Measurements from ENCODE around the gene MTHFSD. TPM values are rescaled to one million over a fixed set of nuclear protein-coding genes. Genes with fewer than 3 reads are reported as not detected.

MTHFSD gene
- total and polyA plus RNA-seq, 2 experiments from 2014 or later, result 11.5 to 21.5 TPM

GRCh38 chr16:86505185-86505898 is 49.7 kb downstream of the MTHFSD start:
- no peaks in the 10 kb centered on the region for H3K9me2 ChIP-seq (replicated peaks; ENCODE audit: insufficient read depth)
- peaks cover 12% of the 10 kb centered on the region for H3K4me1 ChIP-seq (ENCODE audit: insufficient read depth)
- TF ChIP-seq EZH2phosphoT487 (IDR thresholded peaks at IDR 0.05; ENCODE audit: low read depth, severe bottlenecking, unreplicated experiment) (peak; percentile 60), CTCF (IDR thresholded peaks at IDR 0.05; ENCODE audit: poor library complexity) (no peak), EZH2 (IDR thresholded peaks at IDR 0.05; ENCODE audit: borderline replicate concordance) (peak; percentile 63)
- peak overlapping the region; percentile 99 for H3K27ac ChIP-seq
- H3K79me2 ChIP-seq, result peaks cover 80% of the 10 kb centered on the region
- H3K36me3 ChIP-seq (replicated peaks; ENCODE audit: insufficient read depth, low read depth), result no peaks in the 10 kb centered on the region
- H3K9me3 ChIP-seq (ENCODE audit: low read depth), result no peaks in the 10 kb centered on the region
- peak overlapping the region; percentile 89 for H3K4me2 ChIP-seq
- peak overlapping the region; percentile 29 for H3K4me3 ChIP-seq
- no peak for DNase-seq (ENCODE audit: low spot score)
- WGBS (ENCODE audit: low lambda C conversion rate, missing lambda C conversion rate), result 6% methylated on average over 21 of the region's 67 CpGs
- no peaks in the 10 kb centered on the region for H4K20me1 ChIP-seq (ENCODE audit: insufficient read depth, poor library complexity, severe bottlenecking)
- H2AFZ ChIP-seq, result no peak overlapping the region
- peaks cover 89% of the 10 kb centered on the region for H3K27me3 ChIP-seq

- peak overlapping the region; percentile 99 for H3K27ac ChIP-seq
- H4K20me1 ChIP-seq (ENCODE audit: insufficient read depth, poor library complexity, severe bottlenecking), result no peaks in the 10 kb centered on the region
- H3K79me2 ChIP-seq, result peaks cover 88% of the 10 kb centered on the region
- H3K9me3 ChIP-seq (ENCODE audit: low read depth), result no peaks in the 10 kb centered on the region
- 30% methylated on average over 27 of the region's 27 CpGs for WGBS (ENCODE audit: low lambda C conversion rate, missing lambda C conversion rate)
- TF ChIP-seq EZH2 (IDR thresholded peaks at IDR 0.05; ENCODE audit: borderline replicate concordance), result peak; percentile 9
- TF ChIP-seq EZH2phosphoT487 (IDR thresholded peaks at IDR 0.05; ENCODE audit: low read depth, severe bottlenecking, unreplicated experiment), result no peak
- TF ChIP-seq CTCF (IDR thresholded peaks at IDR 0.05; ENCODE audit: poor library complexity), result no peak
- H3K4me3 ChIP-seq, result peak overlapping the region; percentile 6
- DNase-seq (ENCODE audit: low spot score), result no peak
- H2AFZ ChIP-seq, result no peak overlapping the region
- no peaks in the 10 kb centered on the region for H3K36me3 ChIP-seq (replicated peaks; ENCODE audit: insufficient read depth, low read depth)
- no peaks in the 10 kb centered on the region for H3K9me2 ChIP-seq (replicated peaks; ENCODE audit: insufficient read depth)
- peaks cover 97% of the 10 kb centered on the region for H3K27me3 ChIP-seq
- H3K4me2 ChIP-seq, result peak overlapping the region; percentile 89
- H3K4me1 ChIP-seq (ENCODE audit: insufficient read depth), result peaks cover 17% of the 10 kb centered on the region
Measured at GRCh38 chr16:86504315-86505184, 50.5 kb downstream of the MTHFSD start.

GRCh38 chr16:86503830-86504229 is 51.2 kb downstream of the MTHFSD start:
- H3K27me3 ChIP-seq, result peaks cover 97% of the 10 kb centered on the region
- no peak overlapping the region for H3K4me3 ChIP-seq
- no peak for TF ChIP-seq EZH2phosphoT487 (IDR thresholded peaks at IDR 0.05; ENCODE audit: low read depth, severe bottlenecking, unreplicated experiment)
- no peak overlapping the region for H2AFZ ChIP-seq
- H3K9me3 ChIP-seq (ENCODE audit: low read depth), result no peaks in the 10 kb centered on the region
- DNase-seq (ENCODE audit: low spot score), result no peak
- H3K4me2 ChIP-seq, result peak overlapping the region; percentile 89
- peak overlapping the region; percentile 99 for H3K27ac ChIP-seq
- peaks cover 95% of the 10 kb centered on the region for H3K79me2 ChIP-seq
- no peaks in the 10 kb centered on the region for H4K20me1 ChIP-seq (ENCODE audit: insufficient read depth, poor library complexity, severe bottlenecking)
- no peaks in the 10 kb centered on the region for H3K9me2 ChIP-seq (replicated peaks; ENCODE audit: insufficient read depth)
- H3K4me1 ChIP-seq (ENCODE audit: insufficient read depth), result peaks cover 22% of the 10 kb centered on the region
- no peaks in the 10 kb centered on the region for H3K36me3 ChIP-seq (replicated peaks; ENCODE audit: insufficient read depth, low read depth)
- 36% methylated on average over 6 of the region's 6 CpGs for WGBS (ENCODE audit: low lambda C conversion rate, missing lambda C conversion rate)
